ENCODE data around the gene PRSS2. TPM values are rescaled to one million over a fixed set of nuclear protein-coding genes. Genes with fewer than 3 reads are reported as not detected.
"Not testable (repeated sequence)": the region's sequence is repeated elsewhere in the genome, so short reads cannot be mapped to it uniquely, and the experiment has no call there.

The PRSS2 gene
- total RNA-seq, 1 donor from 2014 or later: 2.0 TPM

DNA sequence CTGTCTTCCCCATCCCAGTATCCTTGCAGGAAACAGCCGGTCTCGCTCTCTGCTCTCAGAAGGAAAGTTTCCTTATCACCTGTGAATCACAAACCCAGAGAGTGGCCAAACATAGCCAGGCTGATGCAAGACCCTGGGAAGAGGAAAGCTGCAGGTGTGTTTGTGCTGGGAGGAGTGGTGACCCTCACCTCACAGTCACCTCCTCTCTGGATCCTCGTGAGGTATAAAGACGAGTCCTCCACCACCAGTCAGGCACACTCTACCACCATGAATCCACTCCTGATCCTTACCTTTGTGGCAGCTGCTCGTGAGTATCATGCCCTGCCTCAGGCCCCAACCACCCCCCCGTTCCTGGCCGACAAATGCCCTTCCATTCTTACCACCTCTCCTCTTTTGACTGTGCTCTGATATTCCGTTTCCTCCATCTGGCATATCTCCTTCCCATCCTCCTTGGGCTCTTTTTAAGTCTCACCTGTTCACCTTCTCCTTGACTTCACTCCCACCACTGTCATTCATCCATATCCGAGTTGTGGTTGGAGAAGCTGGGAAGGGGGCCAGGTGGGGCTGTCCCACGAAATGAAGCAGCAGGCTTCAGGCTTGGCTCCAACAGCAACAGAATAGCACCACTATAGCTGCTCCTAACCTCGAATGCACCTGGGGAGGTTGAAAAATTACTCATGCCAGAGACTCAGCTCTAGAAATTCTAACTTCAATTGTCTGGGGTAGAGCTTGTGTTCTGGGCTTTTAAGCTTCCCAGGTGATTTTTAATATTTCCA is 21.4 kb upstream of the PRSS2 start, which contains the start of gene PRSS1:
PRSS1 (plus strand) TSS at position 255 of the 776 bp plus-strand sequence; CDS start at position 268, 13 bp downstream.
- DNase-seq (ENCODE audit: low spot score): no peak
- Mint-ChIP-seq H3K4me3 (ENCODE audit: unreplicated experiment) (no peak within 1 kb of the TSS), H3K27me3 (ENCODE audit: unreplicated experiment) (peaks cover 7% of the 10 kb centered on the region), H3K4me1 (ENCODE audit: unreplicated experiment) (peaks cover 10% of the 10 kb centered on the region), H3K36me3 (ENCODE audit: low read depth, unreplicated experiment) (no peaks in the 10 kb centered on the region), H3K27ac (ENCODE audit: unreplicated experiment) (no peak within 1 kb of the TSS), H3K9me3 (ENCODE audit: unreplicated experiment) (no peaks in the 10 kb centered on the region)
- TF ChIP-seq, protein P1, sequence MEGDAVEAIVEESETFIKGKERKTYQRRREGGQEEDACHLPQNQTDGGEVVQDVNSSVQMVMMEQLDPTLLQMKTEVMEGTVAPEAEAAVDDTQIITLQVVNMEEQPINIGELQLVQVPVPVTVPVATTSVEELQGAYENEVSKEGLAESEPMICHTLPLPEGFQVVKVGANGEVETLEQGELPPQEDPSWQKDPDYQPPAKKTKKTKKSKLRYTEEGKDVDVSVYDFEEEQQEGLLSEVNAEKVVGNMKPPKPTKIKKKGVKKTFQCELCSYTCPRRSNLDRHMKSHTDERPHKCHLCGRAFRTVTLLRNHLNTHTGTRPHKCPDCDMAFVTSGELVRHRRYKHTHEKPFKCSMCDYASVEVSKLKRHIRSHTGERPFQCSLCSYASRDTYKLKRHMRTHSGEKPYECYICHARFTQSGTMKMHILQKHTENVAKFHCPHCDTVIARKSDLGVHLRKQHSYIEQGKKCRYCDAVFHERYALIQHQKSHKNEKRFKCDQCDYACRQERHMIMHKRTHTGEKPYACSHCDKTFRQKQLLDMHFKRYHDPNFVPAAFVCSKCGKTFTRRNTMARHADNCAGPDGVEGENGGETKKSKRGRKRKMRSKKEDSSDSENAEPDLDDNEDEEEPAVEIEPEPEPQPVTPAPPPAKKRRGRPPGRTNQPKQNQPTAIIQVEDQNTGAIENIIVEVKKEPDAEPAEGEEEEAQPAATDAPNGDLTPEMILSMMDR (IDR thresholded peaks at IDR 0.05; ENCODE audit: unreplicated experiment): no peak

DNA sequence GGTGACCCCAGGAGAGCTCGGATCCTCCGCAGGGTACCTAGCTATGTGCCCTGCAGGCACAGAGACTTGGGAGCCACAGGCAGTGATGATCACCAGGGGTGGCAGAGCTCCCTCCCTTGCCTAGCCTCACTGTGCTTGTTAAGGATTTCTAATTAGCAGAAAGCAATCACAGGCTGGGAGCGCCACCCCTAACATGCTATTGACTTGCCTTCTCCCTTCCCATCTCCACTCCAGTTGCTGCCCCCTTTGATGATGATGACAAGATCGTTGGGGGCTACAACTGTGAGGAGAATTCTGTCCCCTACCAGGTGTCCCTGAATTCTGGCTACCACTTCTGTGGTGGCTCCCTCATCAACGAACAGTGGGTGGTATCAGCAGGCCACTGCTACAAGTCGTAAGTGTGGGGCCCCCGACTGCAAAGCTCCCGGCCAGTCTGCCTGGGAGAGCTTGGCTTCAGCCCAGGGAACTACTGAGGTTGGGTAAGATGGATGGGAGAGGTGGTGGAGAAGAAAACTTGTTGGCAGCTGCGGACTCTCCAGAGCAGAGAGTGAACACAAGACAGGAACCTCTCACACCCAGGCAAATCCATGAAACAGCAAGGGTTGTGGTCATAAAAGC is 20.3 kb upstream of the PRSS2 start:
- H3K36me3 Mint-ChIP-seq (ENCODE audit: low read depth, unreplicated experiment): no peaks in the 10 kb centered on the region
- H3K27ac Mint-ChIP-seq (ENCODE audit: unreplicated experiment): no peak overlapping the region
- H3K27me3 Mint-ChIP-seq (ENCODE audit: unreplicated experiment): peaks cover 7% of the 10 kb centered on the region
- TF ChIP-seq, protein P1 (IDR thresholded peaks at IDR 0.05; ENCODE audit: unreplicated experiment): no peak
- no peak overlapping the region for H3K4me3 Mint-ChIP-seq (ENCODE audit: unreplicated experiment)
- DNase-seq (ENCODE audit: low spot score): no peak
- H3K4me1 Mint-ChIP-seq (ENCODE audit: unreplicated experiment): peaks cover 10% of the 10 kb centered on the region
- H3K9me3 Mint-ChIP-seq (ENCODE audit: unreplicated experiment): no peaks in the 10 kb centered on the region

DNA sequence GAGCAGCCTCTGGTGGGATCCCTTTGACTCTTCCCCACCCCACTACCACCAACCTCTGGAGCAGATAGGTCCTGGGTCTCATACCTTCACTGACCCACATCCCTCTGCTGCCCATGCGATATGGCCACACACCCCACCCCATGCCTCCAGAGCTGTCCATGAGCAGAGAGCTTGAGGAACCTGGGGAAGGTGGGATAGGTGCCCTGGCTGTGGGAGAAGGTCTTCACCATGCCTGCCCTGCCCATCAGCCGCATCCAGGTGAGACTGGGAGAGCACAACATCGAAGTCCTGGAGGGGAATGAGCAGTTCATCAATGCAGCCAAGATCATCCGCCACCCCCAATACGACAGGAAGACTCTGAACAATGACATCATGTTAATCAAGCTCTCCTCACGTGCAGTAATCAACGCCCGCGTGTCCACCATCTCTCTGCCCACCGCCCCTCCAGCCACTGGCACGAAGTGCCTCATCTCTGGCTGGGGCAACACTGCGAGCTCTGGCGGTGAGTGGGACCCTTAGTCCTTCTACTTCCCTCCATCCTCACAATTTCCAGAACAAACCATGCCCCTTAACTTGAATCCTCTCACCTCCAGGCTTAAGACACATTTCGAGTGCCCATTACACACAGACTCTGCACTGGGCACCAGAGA is 19.1 kb upstream of the PRSS2 start:
- not testable (repeated sequence) for H3K4me1 Mint-ChIP-seq (ENCODE audit: unreplicated experiment); H3K9me3 Mint-ChIP-seq (ENCODE audit: unreplicated experiment); H3K36me3 Mint-ChIP-seq (ENCODE audit: low read depth, unreplicated experiment); H3K27me3 Mint-ChIP-seq (ENCODE audit: unreplicated experiment); H3K4me3 Mint-ChIP-seq (ENCODE audit: unreplicated experiment); DNase-seq (ENCODE audit: low spot score); H3K27ac Mint-ChIP-seq (ENCODE audit: unreplicated experiment)

DNA sequence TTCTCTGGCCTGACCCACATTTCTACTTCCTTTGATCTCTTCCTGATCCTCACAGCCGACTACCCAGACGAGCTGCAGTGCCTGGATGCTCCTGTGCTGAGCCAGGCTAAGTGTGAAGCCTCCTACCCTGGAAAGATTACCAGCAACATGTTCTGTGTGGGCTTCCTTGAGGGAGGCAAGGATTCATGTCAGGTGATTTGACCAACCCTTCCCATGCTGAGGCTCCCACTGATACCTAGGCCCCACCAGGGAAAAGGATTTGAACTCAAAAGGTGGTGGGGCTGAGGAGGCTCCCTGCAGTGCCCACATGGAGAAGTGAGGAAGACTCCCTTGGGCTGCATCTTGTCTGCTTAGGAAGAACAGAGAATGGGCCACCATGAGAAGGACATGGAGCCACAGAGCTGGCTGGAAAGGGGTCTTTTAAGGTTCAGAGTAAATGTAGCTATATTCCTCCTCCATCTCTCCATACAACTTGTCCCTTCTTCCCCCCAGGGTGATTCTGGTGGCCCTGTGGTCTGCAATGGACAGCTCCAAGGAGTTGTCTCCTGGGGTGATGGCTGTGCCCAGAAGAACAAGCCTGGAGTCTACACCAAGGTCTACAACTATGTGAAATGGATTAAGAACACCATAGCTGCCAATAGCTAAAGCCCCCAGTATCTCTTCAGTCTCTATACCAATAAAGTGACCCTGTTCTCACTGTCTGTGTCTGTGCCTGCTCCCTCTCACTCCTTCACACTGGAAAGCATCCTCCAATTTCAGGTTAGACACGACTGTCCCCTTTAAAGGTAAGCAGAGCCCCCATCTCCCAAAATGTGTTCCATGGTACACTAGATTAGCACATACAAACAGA is 18.2 kb upstream of the PRSS2 start:
- no peak overlapping the region for H3K4me3 Mint-ChIP-seq (ENCODE audit: unreplicated experiment)
- H3K9me3 Mint-ChIP-seq (ENCODE audit: unreplicated experiment): no peaks in the 10 kb centered on the region
- H3K4me1 Mint-ChIP-seq (ENCODE audit: unreplicated experiment): peaks cover 10% of the 10 kb centered on the region
- H3K27me3 Mint-ChIP-seq (ENCODE audit: unreplicated experiment): peaks cover 7% of the 10 kb centered on the region
- DNase-seq (ENCODE audit: low spot score): no peak
- H3K36me3 Mint-ChIP-seq (ENCODE audit: low read depth, unreplicated experiment): no peaks in the 10 kb centered on the region
- H3K27ac Mint-ChIP-seq (ENCODE audit: unreplicated experiment): no peak overlapping the region
- TF ChIP-seq, protein P1 (IDR thresholded peaks at IDR 0.05; ENCODE audit: unreplicated experiment): no peak

DNA sequence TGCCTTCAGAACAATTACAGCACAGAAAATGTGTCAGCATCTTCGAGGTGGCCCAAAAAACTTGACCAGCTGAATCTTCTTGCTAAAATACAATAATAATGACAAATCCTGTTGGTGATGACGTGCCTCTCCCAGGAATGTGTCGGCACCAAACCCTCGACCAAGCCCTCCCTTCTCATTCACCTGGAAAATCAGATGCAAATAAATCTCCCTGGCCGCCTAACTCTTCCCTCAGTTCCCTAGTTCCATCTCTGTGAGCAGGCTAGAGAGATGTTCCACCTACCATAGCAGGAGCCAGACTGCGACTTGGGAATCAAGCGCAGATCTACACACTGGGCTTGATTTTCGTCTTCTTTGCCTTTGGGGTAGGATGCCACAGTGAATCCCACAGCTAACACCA is 17.4 kb upstream of the PRSS2 start:
- Mint-ChIP-seq H3K4me1 (ENCODE audit: unreplicated experiment) (peaks cover 10% of the 10 kb centered on the region), H3K27me3 (ENCODE audit: unreplicated experiment) (peaks cover 7% of the 10 kb centered on the region), H3K36me3 (ENCODE audit: low read depth, unreplicated experiment) (no peaks in the 10 kb centered on the region), H3K4me3 (ENCODE audit: unreplicated experiment) (no peak overlapping the region), H3K9me3 (ENCODE audit: unreplicated experiment) (no peaks in the 10 kb centered on the region), H3K27ac (ENCODE audit: unreplicated experiment) (no peak overlapping the region)
- TF ChIP-seq, protein P1 (IDR thresholded peaks at IDR 0.05; ENCODE audit: unreplicated experiment): no peak
- no peak for DNase-seq (ENCODE audit: low spot score)

DNA sequence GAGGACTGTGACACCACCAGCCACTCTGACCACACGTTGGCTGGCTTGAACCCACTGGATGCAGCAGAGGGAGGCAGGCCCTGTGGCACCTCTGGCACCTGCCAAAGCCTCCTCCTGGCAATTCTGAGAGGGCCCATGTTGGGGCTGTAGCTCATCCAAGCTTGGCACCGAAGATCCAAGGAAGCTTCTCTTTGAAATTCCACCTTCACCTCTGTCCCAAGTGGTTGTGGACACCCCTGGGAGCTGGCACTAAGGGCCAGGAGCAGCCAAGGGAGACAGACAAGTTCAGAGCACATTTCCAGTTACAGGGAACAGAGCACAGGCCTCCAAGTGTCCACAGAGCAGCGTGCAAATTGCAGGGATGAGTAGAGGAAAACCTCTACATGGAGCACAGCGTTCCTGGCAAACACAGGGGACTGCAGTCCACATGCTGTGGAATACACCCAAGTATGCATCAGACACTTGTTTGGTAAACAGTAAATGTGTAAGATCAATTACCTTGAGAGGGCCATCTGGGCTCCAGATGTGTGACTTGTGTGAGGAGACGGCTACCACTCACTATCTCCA is 16.8 kb upstream of the PRSS2 start:
- H3K27me3 Mint-ChIP-seq (ENCODE audit: unreplicated experiment); H3K9me3 Mint-ChIP-seq (ENCODE audit: unreplicated experiment); DNase-seq (ENCODE audit: low spot score); H3K36me3 Mint-ChIP-seq (ENCODE audit: low read depth, unreplicated experiment); H3K4me1 Mint-ChIP-seq (ENCODE audit: unreplicated experiment); H3K27ac Mint-ChIP-seq (ENCODE audit: unreplicated experiment); H3K4me3 Mint-ChIP-seq (ENCODE audit: unreplicated experiment): not testable (repeated sequence)
